NT2/D1 (cell line): ENCODE data around the gene OR52K1.

Source experiments
- SUZ12 ChIP-seq: IDR thresholded peaks from 2 replicates; pipeline ENCODE4 v1.6.1; 2011; ENCODE audit not compliant: insufficient read length, insufficient read depth; ENCODE audit errors: extremely low read depth
- ZNF274 ChIP-seq: IDR thresholded peaks from 2 replicates; pipeline ENCODE4 v1.6.1; 2011; ENCODE audit warnings: mild to moderate bottlenecking, low read depth, low read length

DNA sequence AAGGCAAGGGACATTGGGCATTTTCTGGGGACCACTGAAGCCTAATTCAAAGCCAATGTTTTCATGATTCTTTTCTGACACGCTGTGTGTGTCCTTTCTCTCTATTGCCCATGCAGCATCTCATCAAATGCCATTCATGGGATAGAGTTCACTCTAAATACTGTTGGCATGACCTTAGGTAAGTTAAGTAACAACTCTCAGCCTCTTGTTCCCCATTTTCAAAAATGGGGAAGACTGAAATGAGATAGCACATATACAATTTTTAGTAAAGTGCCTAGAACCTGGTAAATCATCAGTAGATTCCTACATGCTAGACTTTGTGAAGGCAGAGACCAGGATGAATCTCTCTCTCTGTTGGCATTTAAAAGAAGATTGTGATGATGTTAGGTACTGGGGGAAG is 46.0 kb upstream of the OR52K1 start:
- TF ChIP-seq SUZ12 (no peak), ZNF274 (no peak)
